Breast epithelium (tissue), 4 donors: Measurements from ENCODE around the gene ATP1A4. TPM values are rescaled to one million over a fixed set of nuclear protein-coding genes. Genes with fewer than 3 reads are reported as not detected.
"Not testable (repeated sequence)": the region's sequence is repeated elsewhere in the genome, so short reads cannot be mapped to it uniquely, and the experiment has no call there.

Source experiments
- DNase-seq, 2 donors: peaks; one replicate each; pipeline ENCODE4 v3.0.0-alpha.2; 2019; ENCODE audit warnings: low spot score in 2 of 2
- H3K27ac ChIP-seq, 2 donors: fragments of 200-600 bp; sonication (generic) in 1 of 2; one replicate each; pipeline ENCODE4 v1.5.1; 2016 to 2019; ENCODE audit warnings: mild to moderate bottlenecking in 1 of 2
- H3K27me3 ChIP-seq, 2 donors: fragments of 200-600 bp; sonication (generic) in 1 of 2; one replicate each; pipeline versions ENCODE4 v1.5.1 to v1.6.0; 2017 to 2019; ENCODE audit warnings: control low read depth in 1 of 2, mild to moderate bottlenecking in 1 of 2
- H3K36me3 ChIP-seq: fragments of 200-600 bp; one replicate; pipeline ENCODE4 v1.5.1; 2019
- H3K4me1 ChIP-seq, 2 donors: fragments of 200-600 bp; sonication (generic); one replicate each; pipeline ENCODE4 v1.5.1; 2016 to 2019; ENCODE audit warnings: control low read depth in 1 of 2
- H3K4me3 ChIP-seq, 3 donors: fragments of 200-600 bp; sonication (generic); 1 replicate in 2 of 3; 2 replicates in 1 of 3; pipeline ENCODE4 v1.5.1; 2016 to 2019; ENCODE audit warnings: mild to moderate bottlenecking in 3 of 3, moderate library complexity in 2 of 3
- H3K9me3 ChIP-seq, 2 donors: fragments of 200-600 bp; sonication (generic) in 1 of 2; one replicate each; pipeline ENCODE4 v1.5.1; 2016 to 2019; ENCODE audit warnings: control low read depth in 1 of 2
- POLR2A ChIP-seq: fragments of 450-650 bp; IDR thresholded peaks from one replicate; pipeline ENCODE4 v1.6.1; 2016; ENCODE audit warnings: antibody characterized with exemption, mild to moderate bottlenecking, moderate library complexity
- POLR2AphosphoS5 ChIP-seq, 3 donors: sonication (generic); formaldehyde crosslinking; IDR thresholded peaks; one replicate each; pipeline ENCODE4 v1.6.1; 2017; ENCODE audit warnings: antibody characterized with exemption in 3 of 3
- intact Hi-C: fragments of 100-400 bp; cut with DNase I; formaldehyde crosslinking; loops from one replicate; pipeline ENCODE4 v1.15.1; 2023; ENCODE audit warnings: low total_unique reads
- total RNA-seq, 3 donors: library from RNA; depleted of rRNA; stranded (reverse); fragments of >200 nt; gene quantifications; one replicate each; pipeline ENCODE4 v1.1.0, GENCODE V29; 2016
- TF ChIP-seq, protein P1 (sequence below), 3 donors: fragments of 450-650 bp; IDR thresholded peaks; one replicate each; pipeline ENCODE4 v1.5.1; 2016 to 2017; ENCODE audit warnings: antibody characterized with exemption in 3 of 3, mild to moderate bottlenecking in 3 of 3, moderate library complexity in 3 of 3

ATP1A4 gene
- total RNA-seq, 3 donors from 2014 or later, result 4.5 TPM; not detected in 2

DNA sequence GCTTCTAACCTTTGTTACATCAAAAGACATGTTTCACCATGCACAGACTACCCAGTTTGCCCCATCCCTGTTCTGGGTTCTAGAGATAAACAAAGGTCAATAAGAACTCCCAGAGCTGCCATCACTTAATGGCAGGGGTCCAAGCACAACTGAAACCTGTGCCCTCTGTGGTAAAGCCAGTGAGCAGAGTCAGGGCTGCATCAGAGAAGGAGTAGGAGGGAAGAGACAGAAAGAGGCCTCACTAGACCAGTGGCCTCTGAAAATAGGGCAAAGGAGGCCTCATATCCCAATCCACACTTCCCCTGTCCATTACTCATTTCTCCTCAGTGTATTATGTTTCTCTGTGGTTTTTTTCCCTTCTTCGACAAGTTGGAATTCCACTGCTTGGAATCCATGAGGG is 25.7 kb upstream of the ATP1A4 start:
- H3K4me1 ChIP-seq, result no peaks in the 10 kb centered on the region

DNA sequence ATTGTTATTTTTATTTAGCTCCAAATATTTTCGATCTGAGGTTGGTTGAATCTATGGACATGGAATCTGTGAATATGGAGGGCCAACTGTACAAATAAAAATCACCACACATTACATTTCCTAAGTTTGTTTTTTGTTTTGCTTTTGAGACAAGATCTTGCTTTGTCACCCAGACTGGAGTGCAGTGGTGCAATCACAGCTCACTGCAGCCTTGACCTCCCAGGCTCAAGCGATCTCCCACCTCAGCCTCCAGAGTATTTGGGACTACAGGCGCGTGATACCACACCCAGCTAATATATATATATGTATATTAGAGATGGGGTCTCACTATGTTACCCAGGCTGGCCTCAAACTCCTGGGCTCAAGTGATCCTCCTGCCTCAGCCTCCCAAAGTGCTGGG is 25.1 kb upstream of the ATP1A4 start:
- H3K27ac ChIP-seq, H3K4me3 ChIP-seq, H3K27me3 ChIP-seq, intact Hi-C loops, H3K4me1 ChIP-seq, DNase-seq, H3K36me3 ChIP-seq, H3K9me3 ChIP-seq: not testable (repeated sequence)

More for the DNA sequence above, 25.7 kb upstream of the ATP1A4 start:
- DNase-seq, result no peak
- no peak overlapping the region for H3K4me3 ChIP-seq
- no peaks in the 10 kb centered on the region for H3K36me3 ChIP-seq
- no peaks in the 10 kb centered on the region for H3K27me3 ChIP-seq
- H3K9me3 ChIP-seq, result no peaks in the 10 kb centered on the region
- intact Hi-C loops, result no loop called here
- H3K27ac ChIP-seq, result no peak overlapping the region
- no peak for TF ChIP-seq POLR2A
- TF ChIP-seq, protein P1, sequence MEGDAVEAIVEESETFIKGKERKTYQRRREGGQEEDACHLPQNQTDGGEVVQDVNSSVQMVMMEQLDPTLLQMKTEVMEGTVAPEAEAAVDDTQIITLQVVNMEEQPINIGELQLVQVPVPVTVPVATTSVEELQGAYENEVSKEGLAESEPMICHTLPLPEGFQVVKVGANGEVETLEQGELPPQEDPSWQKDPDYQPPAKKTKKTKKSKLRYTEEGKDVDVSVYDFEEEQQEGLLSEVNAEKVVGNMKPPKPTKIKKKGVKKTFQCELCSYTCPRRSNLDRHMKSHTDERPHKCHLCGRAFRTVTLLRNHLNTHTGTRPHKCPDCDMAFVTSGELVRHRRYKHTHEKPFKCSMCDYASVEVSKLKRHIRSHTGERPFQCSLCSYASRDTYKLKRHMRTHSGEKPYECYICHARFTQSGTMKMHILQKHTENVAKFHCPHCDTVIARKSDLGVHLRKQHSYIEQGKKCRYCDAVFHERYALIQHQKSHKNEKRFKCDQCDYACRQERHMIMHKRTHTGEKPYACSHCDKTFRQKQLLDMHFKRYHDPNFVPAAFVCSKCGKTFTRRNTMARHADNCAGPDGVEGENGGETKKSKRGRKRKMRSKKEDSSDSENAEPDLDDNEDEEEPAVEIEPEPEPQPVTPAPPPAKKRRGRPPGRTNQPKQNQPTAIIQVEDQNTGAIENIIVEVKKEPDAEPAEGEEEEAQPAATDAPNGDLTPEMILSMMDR (IDR thresholded peaks at IDR 0.05), result no peak
- no peak for TF ChIP-seq POLR2AphosphoS5 (IDR thresholded peaks at IDR 0.05)

GRCh38 chr1:160127381-160127780 is 24.0 kb upstream of the ATP1A4 start:
- intact Hi-C loops, result no loop called here
- no peaks in the 10 kb centered on the region for H3K4me1 ChIP-seq
- TF ChIP-seq POLR2A (no peak), POLR2AphosphoS5 (IDR thresholded peaks at IDR 0.05) (no peak)
- TF ChIP-seq, protein P1 (IDR thresholded peaks at IDR 0.05), result no peak
- no peaks in the 10 kb centered on the region for H3K9me3 ChIP-seq
- H3K27ac ChIP-seq, result no peak overlapping the region
- H3K27me3 ChIP-seq, result no peaks in the 10 kb centered on the region
- DNase-seq, result no peak
- no peak overlapping the region for H3K4me3 ChIP-seq
- H3K36me3 ChIP-seq, result no peaks in the 10 kb centered on the region

DNA sequence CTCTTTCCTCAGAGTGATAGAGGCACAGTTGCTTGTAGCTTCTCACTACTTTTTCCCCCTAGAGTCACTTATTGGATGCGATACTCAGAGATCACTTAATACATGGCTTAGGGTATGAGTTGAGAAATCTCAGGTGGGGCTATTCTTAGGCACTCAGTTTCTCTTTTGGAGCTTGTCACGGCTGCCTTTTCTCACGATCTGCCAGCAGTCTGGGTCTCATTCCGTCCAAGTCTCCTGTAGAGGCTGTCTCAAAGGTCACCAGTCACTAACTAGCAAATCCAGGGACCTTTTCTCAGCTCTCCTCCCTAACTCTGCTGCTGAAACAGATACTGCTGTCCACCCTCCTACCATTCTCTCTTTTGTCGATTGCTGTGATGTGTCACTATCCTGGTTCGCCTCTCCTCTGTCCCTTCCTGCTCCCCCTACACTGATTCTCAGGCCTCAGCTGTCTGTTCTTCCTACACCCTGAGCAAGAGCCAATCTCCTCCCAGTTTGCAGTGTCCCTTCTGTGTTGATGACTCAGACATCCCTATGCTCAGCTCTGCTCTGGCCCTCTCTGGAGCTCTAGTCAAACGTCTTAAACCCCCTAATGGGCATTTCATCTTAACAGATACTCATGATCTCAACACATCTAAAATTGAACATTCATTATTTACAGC is 23.4 kb upstream of the ATP1A4 start:
- no peaks in the 10 kb centered on the region for H3K27me3 ChIP-seq
- no peak overlapping the region for H3K4me3 ChIP-seq
- H3K4me1 ChIP-seq, result no peaks in the 10 kb centered on the region
- no peak for DNase-seq
- H3K36me3 ChIP-seq, result no peaks in the 10 kb centered on the region
- H3K9me3 ChIP-seq, result no peaks in the 10 kb centered on the region
- no peak for TF ChIP-seq POLR2AphosphoS5 (IDR thresholded peaks at IDR 0.05)
- TF ChIP-seq, protein P1 (IDR thresholded peaks at IDR 0.05), result no peak
- H3K27ac ChIP-seq, result no peak overlapping the region
- intact Hi-C loops, result no loop called here

GRCh38 chr1:160128636-160129035 is 22.8 kb upstream of the ATP1A4 start:
- Histone ChIP-seq H3K4me1 (no peaks in the 10 kb centered on the region), H3K27ac (no peak overlapping the region)
- DNase-seq, result no peak

More at GRCh38 chr1:160128636-160129035, 22.8 kb upstream of the ATP1A4 start:
- H3K36me3 ChIP-seq, result no peaks in the 10 kb centered on the region
- intact Hi-C loops, result no loop called here
- no peaks in the 10 kb centered on the region for H3K27me3 ChIP-seq
- no peak overlapping the region for H3K4me3 ChIP-seq
- TF ChIP-seq, protein P1 (IDR thresholded peaks at IDR 0.05), result no peak
- no peak for TF ChIP-seq POLR2AphosphoS5 (IDR thresholded peaks at IDR 0.05)
- no peak for TF ChIP-seq POLR2A
- no peaks in the 10 kb centered on the region for H3K9me3 ChIP-seq
